HL-60 (cell line): ENCODE data around the gene BRWD1.

Source experiments
- DNase-seq, 2 experiments: peaks; one replicate each; pipeline ENCODE4 v3.0.0-alpha.2; 2010 to 2020; ENCODE audit warnings: low read depth in 1 of 2, low spot score in 1 of 2
- H3K27ac ChIP-seq: fragments of 250-450 bp; sonication (Bioruptor Pico); replicated peaks from 2 replicates; pipeline ENCODE4 v1.5.1; 2020; ENCODE audit warnings: mild to moderate bottlenecking, moderate library complexity
- H3K27me3 ChIP-seq: fragments of 250-450 bp; sonication (Bioruptor Pico); 2 replicates; pipeline ENCODE4 v1.5.1; 2021; ENCODE audit warnings: mild to moderate bottlenecking, moderate library complexity; ENCODE audit not compliant: insufficient read depth, poor library complexity, severe bottlenecking
- H3K4me3 ChIP-seq: replicated peaks from 2 replicates; pipeline ENCODE4 v1.5.1; 2011; ENCODE audit warnings: mild to moderate bottlenecking, control low read depth, low read length; ENCODE audit not compliant: insufficient read depth
- CTCF ChIP-seq: IDR thresholded peaks from one replicate; pipeline ENCODE4 v1.5.1; 2011; ENCODE audit warnings: low read length, control low read depth, inconsistent platforms; ENCODE audit not compliant: insufficient read depth
- GABPA ChIP-seq: IDR thresholded peaks from 2 replicates; pipeline ENCODE4 v1.6.1; 2012; ENCODE audit warnings: low read depth
- POLR2AphosphoS5 ChIP-seq: IDR thresholded peaks from 2 replicates; pipeline ENCODE4 v1.6.1; 2012; ENCODE audit warnings: low read depth
- REST ChIP-seq: IDR thresholded peaks from 2 replicates; pipeline ENCODE4 v1.6.1; 2012; ENCODE audit warnings: low read depth; ENCODE audit not compliant: insufficient replicate concordance
- SPI1 ChIP-seq: IDR thresholded peaks from 2 replicates; pipeline ENCODE4 v1.6.1; 2012; ENCODE audit warnings: low read depth, mild to moderate bottlenecking, borderline replicate concordance

BRWD1 gene

GRCh38 chr21:39215078-39215477 lies 98.4 kb downstream of the BRWD1 start:
- no peak overlapping the region for H3K27ac ChIP-seq
- no peak for TF ChIP-seq SPI1
- H3K27me3 ChIP-seq, result no peaks in the 10 kb centered on the region
- no peak for DNase-seq
- H3K4me3 ChIP-seq, result no peak overlapping the region

- no peak overlapping the region for H3K4me3 ChIP-seq
- DNase-seq, result no peak
- no peak overlapping the region for H3K27ac ChIP-seq
- no peaks in the 10 kb centered on the region for H3K27me3 ChIP-seq
- TF ChIP-seq POLR2AphosphoS5, result no peak
- TF ChIP-seq REST, result no peak
- no peak for TF ChIP-seq CTCF
- TF ChIP-seq GABPA, result no peak
- TF ChIP-seq SPI1, result no peak
These were observed 104.1 kb downstream of the BRWD1 start for GRCh38 chr21:39209334-39209688.

- peak in 1 of 2 experiments; percentile 20 for DNase-seq
- H3K4me3 ChIP-seq, result no peak overlapping the region
- H3K27me3 ChIP-seq, result no peaks in the 10 kb centered on the region
- no peak overlapping the region for H3K27ac ChIP-seq
- TF ChIP-seq POLR2AphosphoS5 (no peak), GABPA (no peak), CTCF (no peak), SPI1 (no peak), REST (no peak)
These were observed 104.7 kb downstream of the BRWD1 start for GRCh38 chr21:39208624-39209333.

GRCh38 chr21:39204134-39204533 lies 109.3 kb downstream of the BRWD1 start:
- TF ChIP-seq POLR2AphosphoS5, result no peak
- H3K27me3 ChIP-seq, result no peaks in the 10 kb centered on the region
- no peak for DNase-seq
- no peak overlapping the region for H3K27ac ChIP-seq
- no peak overlapping the region for H3K4me3 ChIP-seq

GRCh38 chr21:39198800-39199199 lies 114.6 kb downstream of the BRWD1 start:
- no peak for TF ChIP-seq SPI1
- no peak for TF ChIP-seq CTCF
- TF ChIP-seq REST, result no peak
- no peak for TF ChIP-seq POLR2AphosphoS5
- no peak for TF ChIP-seq GABPA
- Histone ChIP-seq H3K27ac (no peak overlapping the region), H3K27me3 (no peaks in the 10 kb centered on the region), H3K4me3 (no peak overlapping the region)
- no peak for DNase-seq
